ENCODE measurements around the gene THTPA. TPM values are rescaled to one million over a fixed set of nuclear protein-coding genes. Genes with fewer than 3 reads are reported as not detected.

The THTPA gene
- total and polyA plus RNA-seq, 2 of the 13 experiments (the other 11 are each of a cell fraction or from before 2014, with no cell fraction given) = 7.4 to 8.7 TPM

GRCh38 chr14:23589606-23590005 is 33.5 kb downstream of the THTPA start (continued):
- TF ChIP-seq TFDP2 (CRISPR knock-in tag; IDR thresholded peaks at IDR 0.05) (no peak), KLF15 (CRISPR knock-in tag; IDR thresholded peaks at IDR 0.05; ENCODE audit: borderline replicate concordance) (no peak), TCF7 (IDR thresholded peaks at IDR 0.05; ENCODE audit: low read depth) (no peak), ZSCAN9 (CRISPR knock-in tag; IDR thresholded peaks at IDR 0.05; ENCODE audit: borderline replicate concordance) (no peak), NR2C2 (CRISPR knock-in tag; IDR thresholded peaks at IDR 0.05; ENCODE audit: borderline replicate concordance) (0 out of 2 replicates have a peak, but pooled peaks have one; percentile 7), NR1H2 (CRISPR knock-in tag; IDR thresholded peaks at IDR 0.05; ENCODE audit: borderline replicate concordance, low read depth) (no peak), NFE2 (CRISPR knock-in tag; IDR thresholded peaks at IDR 0.05) (no peak), E2F1 (CRISPR knock-in tag; IDR thresholded peaks at IDR 0.05) (no peak), ZNF546 (CRISPR knock-in tag; conservative IDR thresholded peaks at IDR 0.05) (0 out of 2 replicates have a peak, but pooled peaks have one; percentile 3), ZNF597 (CRISPR knock-in tag; IDR thresholded peaks at IDR 0.05) (no peak), RBAK (CRISPR knock-in tag; IDR thresholded peaks at IDR 0.05) (no peak), MTA3 (CRISPR knock-in tag; IDR thresholded peaks at IDR 0.05) (no peak), ZNF232 (CRISPR knock-in tag; IDR thresholded peaks at IDR 0.05; ENCODE audit: borderline replicate concordance) (no peak), ZNF577 (CRISPR knock-in tag; IDR thresholded peaks at IDR 0.05; ENCODE audit: borderline replicate concordance, low read depth) (no peak), NR0B2 (CRISPR knock-in tag; IDR thresholded peaks at IDR 0.05) (no peak), RARG (CRISPR knock-in tag; IDR thresholded peaks at IDR 0.05; ENCODE audit: low read depth) (no peak), ZNF674 (CRISPR knock-in tag; IDR thresholded peaks at IDR 0.05; ENCODE audit: low read depth) (no peak), ZNF343 (CRISPR knock-in tag; IDR thresholded peaks at IDR 0.05) (no peak), CAMTA2 (CRISPR knock-in tag; IDR thresholded peaks at IDR 0.05; ENCODE audit: borderline replicate concordance) (no peak), TGIF2 (CRISPR knock-in tag; IDR thresholded peaks at IDR 0.05) (no peak), HBP1 (CRISPR knock-in tag; IDR thresholded peaks at IDR 0.05; ENCODE audit: low read depth) (peak; percentile 5; the same call in 1 of the 2 replicates), MAX (IDR thresholded peaks at IDR 0.05) (no peak), TFDP1 (CRISPR knock-in tag; IDR thresholded peaks at IDR 0.05; ENCODE audit: borderline replicate concordance) (no peak), BATF2 (CRISPR knock-in tag; IDR thresholded peaks at IDR 0.05) (no peak)

Measured in HepG2 (cell line).